Smooth muscle cell of the coronary artery (primary cell): ENCODE data around the gene SETBP1. TPM values are rescaled to one million over a fixed set of nuclear protein-coding genes. Genes with fewer than 3 reads are reported as not detected.

Experiments
- total RNA-seq: library from RNA; depleted of rRNA; stranded (reverse); fragments of >200 nt; gene quantifications from 2 replicates; pipeline ENCODE4 v1.2.3, GENCODE V29; 2014; ENCODE audit warnings: low replicate concordance

SETBP1 gene
- 2.3 and 3.3 TPM in 2 replicates for total RNA-seq

DNA sequence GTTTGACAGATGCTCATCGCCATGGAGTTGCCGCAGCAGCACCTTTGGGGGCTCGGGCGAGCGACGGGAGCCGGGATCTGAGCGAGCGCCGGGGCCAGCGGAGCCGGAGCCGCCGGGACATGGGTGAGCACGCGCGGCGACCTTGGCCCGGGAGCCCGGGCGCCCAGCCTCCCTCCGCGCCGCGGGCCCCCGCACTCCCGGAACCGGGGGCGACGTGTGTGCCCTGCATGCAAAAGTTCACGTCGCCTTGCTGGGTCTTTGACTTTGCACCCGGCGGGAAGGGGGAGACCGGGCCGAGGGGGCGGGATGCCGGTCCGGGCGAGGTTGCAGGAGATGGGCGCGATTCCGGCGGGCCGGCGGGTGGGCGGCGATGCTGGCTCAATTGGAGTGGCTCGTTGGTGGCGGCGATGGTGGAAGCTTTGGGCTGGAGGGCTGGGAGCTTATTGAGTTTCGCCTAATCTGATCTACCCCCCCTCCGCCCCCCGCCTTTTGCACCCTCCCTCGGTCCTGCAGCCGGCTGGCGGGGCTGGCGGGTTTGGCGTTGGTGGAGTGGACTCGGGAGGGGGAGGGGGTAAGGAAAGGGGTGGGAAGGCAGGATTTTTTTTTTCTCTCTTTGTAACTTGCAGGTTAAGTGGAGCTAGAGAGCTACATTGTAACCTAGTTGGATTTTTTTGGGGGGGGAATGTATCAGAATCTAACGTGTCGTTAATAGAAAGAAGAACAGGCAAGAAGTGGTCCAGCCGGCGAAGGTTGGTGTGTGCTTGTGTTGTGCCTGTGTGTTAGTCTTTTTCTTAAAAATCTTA is at the start of gene SETBP1:
Gene SETBP1, plus strand, starts transcription at position 616 of the 803 bp plus-strand sequence. CDS start 20,459 bp downstream, outside the sequence.

